Memory B cell (primary cell): Measurements from ENCODE around the gene CACNA1C.

Source experiments
- ATAC-seq: fragments of 150-1000 bp; cut with Tn5 transposase; 2 replicates; pipeline ENCODE4 v1.10.0; 2021; ENCODE audit warnings: low read depth, mild to moderate bottlenecking, moderate library complexity
- DNase-seq, 2 donors: peaks; one replicate each; pipeline ENCODE4 v3.0.0; 2022; ENCODE audit warnings: low spot score in 2 of 2
- H3K27ac Mint-ChIP-seq: one replicate; pipeline ENCODE4 v1.8.0; 2022; ENCODE audit warnings: mild to moderate bottlenecking, moderate library complexity, mixed read lengths
- H3K27me3 Mint-ChIP-seq: one replicate; pipeline ENCODE4 v1.8.0; 2022; ENCODE audit warnings: mixed read lengths
- H3K36me3 Mint-ChIP-seq: one replicate; pipeline ENCODE4 v1.8.0; 2022; ENCODE audit warnings: mild to moderate bottlenecking, mixed read lengths
- H3K4me1 Mint-ChIP-seq: one replicate; pipeline ENCODE4 v1.8.0; 2022; ENCODE audit warnings: mixed read lengths
- H3K4me3 Mint-ChIP-seq: one replicate; pipeline ENCODE4 v1.8.0; 2022; ENCODE audit warnings: mild to moderate bottlenecking, moderate library complexity, mixed read lengths
- H3K9me3 Mint-ChIP-seq: one replicate; pipeline ENCODE4 v1.8.0; 2022; ENCODE audit warnings: mixed read lengths

Gene CACNA1C

DNA sequence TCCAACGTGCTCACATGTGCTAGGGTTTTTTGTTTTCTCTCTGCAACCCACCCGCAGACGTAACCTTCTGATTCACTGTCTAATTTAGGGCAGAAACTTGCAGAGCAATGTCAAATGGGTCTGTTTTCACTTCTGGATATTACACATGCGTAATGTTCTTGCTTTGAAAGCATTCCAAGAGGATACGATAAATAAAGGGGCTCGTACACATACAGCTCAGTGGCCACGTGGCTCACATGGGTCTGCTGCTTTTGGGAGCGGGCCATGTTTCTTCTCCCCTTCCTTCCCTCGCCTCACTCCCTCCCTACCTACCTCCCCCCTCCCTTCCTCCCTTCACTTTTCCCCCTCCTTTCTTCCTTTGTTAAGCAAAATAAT is 23.4 kb downstream of the CACNA1C start:
- no peak for DNase-seq
- Mint-ChIP-seq H3K4me3 (no peak overlapping the region), H3K9me3 (peaks cover 12% of the 10 kb centered on the region)

DNA sequence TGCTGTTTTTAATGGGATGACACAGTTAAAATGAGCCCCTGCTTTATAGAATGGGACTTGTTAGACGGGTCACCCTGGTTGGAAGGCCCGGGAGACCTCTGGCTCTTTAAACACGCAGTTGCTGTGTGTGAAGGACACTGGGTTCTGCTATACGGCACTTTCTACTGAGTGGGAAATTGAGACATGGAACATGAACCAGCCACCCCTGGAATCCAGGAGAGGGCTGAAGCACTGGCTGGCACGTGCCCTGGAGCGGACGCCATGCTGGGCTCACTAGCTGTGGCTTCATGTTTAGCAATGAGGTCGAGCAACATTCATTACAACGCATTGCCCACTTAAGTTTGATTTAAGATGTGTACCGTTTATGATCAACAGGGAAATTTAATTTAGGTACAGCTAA is 23.9 kb downstream of the CACNA1C start:
- DNase-seq (no peak), ATAC-seq (no peak)
- no peaks in the 10 kb centered on the region for H3K4me1 Mint-ChIP-seq
- peaks cover 6% of the 10 kb centered on the region for H3K9me3 Mint-ChIP-seq
- no peak overlapping the region for H3K4me3 Mint-ChIP-seq
- peaks cover 8% of the 10 kb centered on the region for H3K27me3 Mint-ChIP-seq
- no peak overlapping the region for H3K27ac Mint-ChIP-seq
- H3K36me3 Mint-ChIP-seq: no peaks in the 10 kb centered on the region

More for the DNA sequence above, 23.4 kb downstream of the CACNA1C start:
- no peak for ATAC-seq
- Mint-ChIP-seq H3K27ac (no peak overlapping the region), H3K27me3 (peaks cover 8% of the 10 kb centered on the region), H3K36me3 (peaks cover under 1% of the 10 kb centered on the region), H3K4me1 (no peaks in the 10 kb centered on the region)

DNA sequence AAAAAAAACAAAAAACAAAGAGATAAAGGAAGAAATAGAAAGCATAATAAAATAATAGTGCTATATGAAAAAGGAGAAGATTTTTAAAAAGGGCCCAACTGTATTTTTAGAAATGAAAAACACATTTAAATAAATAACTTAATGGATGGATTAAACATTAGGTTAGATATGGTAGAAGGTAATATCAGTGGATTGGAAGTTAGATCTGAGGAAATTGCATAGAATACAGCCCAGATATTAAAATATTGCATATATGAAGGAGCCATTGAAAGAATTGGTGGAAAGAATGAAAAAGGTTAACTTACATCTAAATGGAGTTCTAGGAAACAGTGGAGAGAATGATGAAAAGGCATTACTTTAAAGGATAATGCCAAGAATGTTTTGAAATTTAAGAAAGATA is 27.8 kb downstream of the CACNA1C start:
- Mint-ChIP-seq H3K9me3 (peaks cover 5% of the 10 kb centered on the region), H3K4me1 (no peaks in the 10 kb centered on the region), H3K4me3 (no peak overlapping the region), H3K27ac (no peak overlapping the region), H3K36me3 (no peaks in the 10 kb centered on the region), H3K27me3 (peaks cover 11% of the 10 kb centered on the region)
- ATAC-seq: no peak
- DNase-seq: no peak

DNA sequence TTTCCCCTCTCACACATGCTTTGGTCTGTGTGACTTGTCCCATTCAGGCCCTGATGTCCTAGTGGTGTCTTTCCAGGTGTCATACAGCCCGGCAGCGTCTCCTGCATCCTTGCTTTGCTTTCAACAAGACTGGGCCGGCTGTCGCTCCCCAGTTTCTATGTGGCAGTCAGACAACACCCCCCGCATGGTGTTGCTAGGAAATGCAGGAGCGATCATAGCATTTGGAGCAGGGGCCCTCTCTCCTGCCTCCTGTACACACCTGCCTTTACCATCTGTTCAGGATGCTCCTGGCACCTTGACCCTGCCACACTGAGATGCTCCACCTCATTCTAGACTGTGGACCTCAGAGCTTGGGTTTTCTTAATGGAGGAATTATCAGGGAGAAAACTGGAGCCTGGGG is 29.5 kb downstream of the CACNA1C start:
- Mint-ChIP-seq H3K4me1 (no peaks in the 10 kb centered on the region), H3K4me3 (no peak overlapping the region), H3K27me3 (peaks cover 9% of the 10 kb centered on the region), H3K9me3 (peaks cover 5% of the 10 kb centered on the region), H3K36me3 (no peaks in the 10 kb centered on the region), H3K27ac (no peak overlapping the region)
- ATAC-seq (no peak), DNase-seq (no peak)

DNA sequence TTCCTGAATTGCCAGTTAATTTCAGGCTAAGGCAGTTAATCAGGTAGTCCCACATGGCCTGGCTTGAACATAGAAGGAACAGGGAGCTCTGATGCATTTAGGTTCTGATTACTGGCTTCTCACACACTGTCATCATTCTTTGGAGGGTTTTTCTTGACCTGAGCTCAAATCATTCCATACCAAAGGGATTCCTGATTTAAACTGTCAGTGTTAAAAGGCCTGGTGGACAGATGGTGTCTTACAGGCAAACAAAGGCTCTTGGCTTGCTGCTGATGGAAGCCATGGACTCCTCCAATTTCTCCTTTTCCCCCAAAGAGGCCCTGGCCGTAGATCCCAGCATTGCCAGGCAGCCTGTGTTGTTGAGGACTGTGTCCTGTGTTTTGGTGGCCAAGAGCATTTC is 30.2 kb downstream of the CACNA1C start:
- no peak for ATAC-seq
- H3K4me3 Mint-ChIP-seq: no peak overlapping the region
- H3K27me3 Mint-ChIP-seq: peaks cover 9% of the 10 kb centered on the region
- no peak overlapping the region for H3K27ac Mint-ChIP-seq
- no peaks in the 10 kb centered on the region for H3K4me1 Mint-ChIP-seq
- H3K9me3 Mint-ChIP-seq: peaks cover 5% of the 10 kb centered on the region
- no peaks in the 10 kb centered on the region for H3K36me3 Mint-ChIP-seq
- DNase-seq: no peak

DNA sequence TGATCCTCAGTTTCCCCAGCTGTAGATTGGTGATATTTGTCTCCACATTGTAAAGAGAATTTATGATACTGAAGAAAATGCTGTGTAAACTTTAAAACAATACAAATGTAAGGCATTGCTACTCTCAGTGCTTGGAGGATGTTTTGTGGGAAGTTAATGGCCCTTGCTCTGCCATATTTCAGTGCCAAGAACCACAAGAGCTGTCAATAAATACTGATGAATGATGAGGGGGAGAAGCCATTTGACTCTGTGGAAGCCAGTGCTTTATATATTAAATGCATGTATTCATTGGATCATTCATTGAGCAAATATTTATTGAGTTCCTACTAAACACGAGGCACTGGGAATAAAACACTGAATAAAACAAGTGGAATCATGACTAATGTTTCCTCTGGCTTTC is 30.8 kb downstream of the CACNA1C start:
- Mint-ChIP-seq H3K4me3 (no peak overlapping the region), H3K36me3 (no peaks in the 10 kb centered on the region), H3K27me3 (peaks cover 7% of the 10 kb centered on the region), H3K4me1 (no peaks in the 10 kb centered on the region), H3K9me3 (peaks cover 5% of the 10 kb centered on the region), H3K27ac (no peak overlapping the region)
- ATAC-seq: no peak
- no peak for DNase-seq

DNA sequence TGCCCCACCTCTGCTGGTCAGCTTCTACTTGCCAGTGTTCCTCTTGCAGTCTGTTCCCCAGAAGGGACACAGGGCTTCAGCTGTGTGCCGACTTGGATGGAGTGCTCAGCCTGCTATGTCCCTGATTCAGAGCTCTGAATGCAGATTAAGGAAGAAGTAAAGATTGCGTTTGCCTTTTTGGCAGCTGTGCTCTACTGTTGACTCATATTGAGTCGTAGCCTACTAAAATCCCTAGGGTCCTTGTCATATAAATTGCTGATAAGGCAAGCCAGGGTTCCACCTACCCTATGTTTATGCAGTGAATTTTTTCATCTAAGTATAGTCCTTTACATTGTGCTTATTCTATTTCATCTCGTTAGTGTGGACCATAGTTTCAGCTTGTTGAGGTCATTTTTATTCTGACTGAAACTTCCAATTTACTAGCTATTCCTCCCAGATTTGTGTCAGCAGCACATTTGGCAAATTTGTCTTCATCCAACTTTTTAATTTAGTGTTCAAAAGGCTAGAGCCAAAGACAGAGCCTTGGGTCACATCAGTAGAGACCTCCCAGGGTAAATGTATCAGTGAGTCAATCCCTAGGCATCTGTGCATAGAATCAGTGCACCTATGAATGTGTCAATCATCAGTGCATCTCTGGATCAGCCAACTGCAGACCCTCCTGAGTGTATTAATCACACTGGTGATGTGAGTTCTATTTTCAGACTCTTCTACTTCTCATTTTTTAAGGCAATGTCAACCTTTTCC is 31.9 kb downstream of the CACNA1C start:
- no peaks in the 10 kb centered on the region for H3K4me1 Mint-ChIP-seq
- H3K27me3 Mint-ChIP-seq: peaks cover 7% of the 10 kb centered on the region

DNA sequence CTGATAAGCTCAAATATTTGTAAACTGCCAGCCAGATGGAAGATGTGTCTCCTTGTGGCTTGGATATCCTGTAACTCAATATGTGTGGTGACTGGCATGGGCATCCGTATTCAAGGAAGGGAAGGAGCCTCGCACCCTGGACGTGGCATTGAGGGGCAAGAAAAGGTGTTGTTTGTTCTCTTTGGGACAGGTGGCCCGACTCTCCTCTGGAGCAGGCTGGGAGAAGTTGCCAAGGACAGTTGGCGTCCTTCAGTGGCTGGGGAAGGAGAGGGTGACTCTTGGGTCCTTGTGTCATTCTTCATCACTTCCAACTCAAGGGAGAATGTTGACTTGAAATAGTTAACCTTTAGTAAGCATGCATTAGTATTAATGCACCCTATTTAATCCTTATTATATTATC is 39.6 kb downstream of the CACNA1C start:
- Mint-ChIP-seq H3K27ac (no peak overlapping the region), H3K36me3 (no peaks in the 10 kb centered on the region), H3K27me3 (peaks cover 8% of the 10 kb centered on the region), H3K4me1 (no peaks in the 10 kb centered on the region), H3K9me3 (no peaks in the 10 kb centered on the region), H3K4me3 (no peak overlapping the region)
- ATAC-seq: no peak
- DNase-seq: no peak

More for the DNA sequence above, 31.9 kb downstream of the CACNA1C start:
- Mint-ChIP-seq H3K9me3 (peaks cover 5% of the 10 kb centered on the region), H3K4me3 (no peak overlapping the region), H3K36me3 (no peaks in the 10 kb centered on the region), H3K27ac (no peak overlapping the region)
- DNase-seq: no peak
- no peak for ATAC-seq

DNA sequence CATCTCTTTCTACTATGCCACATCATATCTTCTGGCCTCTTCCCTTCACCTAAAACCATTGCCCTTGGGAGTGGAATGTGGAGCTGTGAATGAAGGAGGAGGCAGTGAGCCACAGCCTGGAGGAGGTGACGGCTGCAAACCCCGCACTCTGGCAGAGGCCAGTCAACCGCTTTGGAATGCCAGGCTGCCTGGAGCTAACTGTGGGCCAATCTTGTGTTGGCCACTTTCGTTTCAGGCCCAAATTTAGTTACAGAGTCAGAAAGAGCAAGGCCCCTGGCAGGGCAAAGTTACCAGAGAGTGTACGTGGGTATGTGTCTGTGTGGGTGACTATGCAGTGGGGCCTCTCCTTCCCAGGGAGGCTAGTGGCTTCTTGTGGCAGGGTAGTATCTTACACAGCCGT is 40.1 kb downstream of the CACNA1C start:
- no peaks in the 10 kb centered on the region for H3K4me1 Mint-ChIP-seq
- H3K4me3 Mint-ChIP-seq: no peak overlapping the region
- no peak for DNase-seq
- H3K27me3 Mint-ChIP-seq: peaks cover 8% of the 10 kb centered on the region
- ATAC-seq: no peak
- H3K36me3 Mint-ChIP-seq: no peaks in the 10 kb centered on the region
- no peak overlapping the region for H3K27ac Mint-ChIP-seq
- no peaks in the 10 kb centered on the region for H3K9me3 Mint-ChIP-seq

DNA sequence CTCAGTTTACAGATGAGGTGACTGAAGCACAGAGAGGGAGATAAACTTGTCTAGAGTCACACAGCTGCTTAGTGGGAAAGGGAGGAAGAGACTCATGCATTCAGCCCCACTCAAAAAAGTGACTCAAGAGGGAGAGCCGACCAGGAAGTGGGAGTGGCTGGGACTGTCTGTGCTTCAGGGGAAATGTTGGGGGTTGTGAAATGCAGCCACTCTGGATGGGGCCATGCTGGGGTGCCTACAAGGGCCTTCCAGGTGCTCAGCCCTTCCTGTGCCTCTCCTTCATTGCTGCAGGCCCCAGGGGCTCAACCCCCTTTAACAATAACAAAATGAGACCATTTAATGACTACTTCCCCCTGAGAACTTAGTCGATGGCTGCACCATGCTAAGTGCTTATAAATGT is 41.8 kb downstream of the CACNA1C start:
- Mint-ChIP-seq H3K4me1 (no peaks in the 10 kb centered on the region), H3K4me3 (no peak overlapping the region), H3K9me3 (no peaks in the 10 kb centered on the region), H3K27ac (no peak overlapping the region), H3K27me3 (peaks cover 8% of the 10 kb centered on the region), H3K36me3 (no peaks in the 10 kb centered on the region)
- DNase-seq: no peak
- no peak for ATAC-seq

DNA sequence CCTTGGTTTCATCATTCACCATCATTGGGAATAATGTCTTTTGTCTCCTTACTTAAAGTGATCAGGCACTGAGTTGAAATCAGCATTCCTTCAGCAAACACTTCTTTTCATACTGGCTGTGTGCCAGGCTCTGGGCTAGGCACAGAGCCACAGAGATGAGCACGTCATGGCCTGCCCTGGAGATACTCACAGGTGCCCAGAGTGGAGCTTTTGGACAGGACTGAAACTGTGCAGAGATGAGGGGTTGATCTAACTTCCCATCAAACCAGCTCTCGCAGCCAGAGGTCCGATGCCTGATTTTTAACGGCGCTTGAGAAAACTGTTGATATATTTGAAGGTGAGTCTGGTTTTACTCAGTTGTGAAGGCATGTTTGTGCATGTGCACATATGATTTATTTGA is 43.1 kb downstream of the CACNA1C start:
- ATAC-seq: no peak

DNA sequence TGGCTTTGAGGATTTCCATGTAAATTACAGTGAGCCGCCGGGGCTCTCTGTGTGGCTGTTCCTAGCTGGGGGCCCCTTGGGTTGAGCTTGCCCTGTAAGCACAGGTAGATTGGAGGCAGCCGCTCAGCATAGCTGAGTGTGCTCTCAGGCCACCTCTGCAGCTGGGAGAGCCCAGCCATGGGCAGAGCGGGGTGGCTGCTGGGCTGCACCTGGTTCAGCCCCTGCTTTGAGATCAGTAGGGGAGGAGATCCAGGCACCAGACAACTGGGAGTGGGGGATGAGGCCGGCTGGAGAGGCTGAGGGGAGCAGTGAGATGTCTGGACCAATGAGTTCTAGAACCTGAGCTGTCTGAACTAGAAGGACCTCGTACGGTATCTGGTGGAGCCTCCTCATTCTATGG is 44.8 kb downstream of the CACNA1C start:
- Mint-ChIP-seq H3K4me1 (no peaks in the 10 kb centered on the region), H3K36me3 (no peaks in the 10 kb centered on the region), H3K4me3 (no peak overlapping the region), H3K27ac (no peak overlapping the region), H3K9me3 (no peaks in the 10 kb centered on the region), H3K27me3 (peaks cover 3% of the 10 kb centered on the region)
- no peak for ATAC-seq
- no peak for DNase-seq

More for the DNA sequence above, 43.1 kb downstream of the CACNA1C start:
- H3K36me3 Mint-ChIP-seq: no peaks in the 10 kb centered on the region
- H3K4me1 Mint-ChIP-seq: no peaks in the 10 kb centered on the region
- DNase-seq: no peak
- H3K27me3 Mint-ChIP-seq: peaks cover 5% of the 10 kb centered on the region
- H3K9me3 Mint-ChIP-seq: no peaks in the 10 kb centered on the region
- H3K27ac Mint-ChIP-seq: no peak overlapping the region
- H3K4me3 Mint-ChIP-seq: no peak overlapping the region

DNA sequence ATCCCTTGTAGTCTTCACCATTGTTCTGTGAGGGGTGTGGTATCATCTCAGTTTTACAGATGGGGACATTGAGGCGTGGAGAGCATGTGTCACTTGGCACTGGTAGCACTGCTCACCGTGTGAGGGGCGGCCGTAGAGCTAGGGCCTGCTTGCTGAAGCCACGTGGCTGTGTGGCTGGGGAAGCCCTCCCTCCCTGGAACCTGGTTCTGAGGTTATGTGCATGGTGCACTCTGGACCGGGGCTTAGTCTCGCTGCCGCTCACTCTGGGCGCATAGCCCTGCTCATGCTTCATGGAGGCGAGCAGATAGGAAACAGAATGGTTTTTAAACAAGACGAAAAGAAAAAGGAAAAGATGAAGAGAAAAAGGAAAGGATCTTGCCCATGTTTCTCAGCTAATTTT is 46.1 kb downstream of the CACNA1C start:
- Mint-ChIP-seq H3K4me3 (no peak overlapping the region), H3K27me3 (peaks cover 3% of the 10 kb centered on the region), H3K27ac (no peak overlapping the region), H3K4me1 (no peaks in the 10 kb centered on the region), H3K36me3 (no peaks in the 10 kb centered on the region), H3K9me3 (no peaks in the 10 kb centered on the region)
- DNase-seq: no peak
- ATAC-seq: no peak

DNA sequence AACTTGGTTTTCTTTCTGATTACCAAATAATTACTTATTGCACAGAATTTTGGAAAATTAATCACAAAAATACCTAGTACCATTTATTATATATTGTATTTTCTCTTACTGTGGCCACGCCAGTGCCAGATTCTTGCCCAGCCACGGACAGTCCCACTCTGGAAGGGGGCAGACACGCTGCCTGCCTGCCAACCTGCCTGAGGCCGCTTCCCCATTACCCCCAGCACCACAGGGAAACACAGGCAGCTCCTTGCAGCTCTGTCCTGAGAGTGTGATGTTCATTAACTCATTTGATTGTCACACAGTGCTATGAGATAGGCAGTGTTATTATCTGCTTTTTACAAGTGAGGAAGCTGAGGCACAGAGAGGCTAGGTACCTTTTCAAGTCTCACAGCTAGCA is 46.8 kb downstream of the CACNA1C start:
- Mint-ChIP-seq H3K36me3 (no peaks in the 10 kb centered on the region), H3K4me1 (no peaks in the 10 kb centered on the region), H3K9me3 (no peaks in the 10 kb centered on the region), H3K27ac (no peak overlapping the region), H3K27me3 (peaks cover 3% of the 10 kb centered on the region), H3K4me3 (no peak overlapping the region)
- DNase-seq (no peak), ATAC-seq (no peak)

DNA sequence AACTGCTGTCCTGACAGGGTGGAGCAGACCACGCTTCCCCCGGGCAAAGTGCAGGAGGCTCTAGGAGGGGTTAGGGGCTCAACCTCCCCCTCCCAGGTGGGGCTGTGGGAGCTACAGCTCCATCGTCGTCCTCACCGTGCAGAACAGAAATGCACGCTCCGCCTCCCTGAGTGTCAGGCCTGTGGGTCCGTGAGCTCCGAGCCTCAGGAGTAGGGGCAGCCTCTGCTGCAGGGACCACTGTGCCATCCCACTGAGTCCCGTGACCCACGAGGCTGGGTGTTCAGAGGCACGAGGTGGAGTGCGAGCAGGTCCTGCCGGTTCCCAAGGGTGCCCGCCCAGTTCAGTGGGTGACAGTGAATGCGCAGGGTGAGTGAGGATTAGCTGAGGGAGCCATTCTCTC is 48.6 kb downstream of the CACNA1C start:
- H3K27me3 Mint-ChIP-seq: peaks cover 2% of the 10 kb centered on the region
- DNase-seq (no peak), ATAC-seq (no peak)
- no peaks in the 10 kb centered on the region for H3K9me3 Mint-ChIP-seq
- H3K36me3 Mint-ChIP-seq: no peaks in the 10 kb centered on the region
- no peak overlapping the region for H3K4me3 Mint-ChIP-seq
- no peaks in the 10 kb centered on the region for H3K4me1 Mint-ChIP-seq
- no peak overlapping the region for H3K27ac Mint-ChIP-seq
